ENCODE results near the gene QSOX1.

QSOX1 gene

DNA sequence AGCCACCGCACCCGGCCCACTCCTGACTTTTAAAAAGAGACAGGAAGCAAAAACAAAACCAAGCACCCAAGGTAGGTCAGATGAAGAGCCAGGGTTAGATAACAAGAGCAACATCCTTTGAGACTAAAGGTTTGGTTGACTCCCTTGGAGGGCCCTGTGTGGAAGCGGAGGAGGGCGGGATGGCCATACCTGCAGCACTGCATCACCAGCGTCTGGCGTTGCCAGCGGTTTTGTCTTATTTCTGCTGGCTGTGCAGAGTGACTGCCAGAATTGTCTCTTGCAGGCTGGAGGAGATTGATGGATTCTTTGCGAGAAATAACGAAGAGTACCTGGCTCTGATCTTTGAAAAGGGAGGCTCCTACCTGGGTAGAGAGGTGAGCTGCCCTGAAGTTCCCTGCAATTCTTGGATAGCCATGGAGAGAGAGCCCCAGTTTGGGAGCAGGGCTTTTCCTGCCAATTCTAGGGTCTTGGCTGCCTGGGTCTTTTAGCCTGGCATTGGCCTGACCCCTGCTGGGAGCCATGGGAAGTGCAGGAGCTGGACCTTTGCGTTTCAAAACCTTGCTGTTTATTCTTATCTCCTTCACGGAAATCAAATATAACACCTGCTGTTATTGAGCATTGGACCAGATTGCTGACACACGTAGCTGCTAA, 24.0 kb downstream of the QSOX1 start:
- Histone ChIP-seq H3K4me3 (ENCODE audit: low read length) (no peak overlapping the region), H3K79me2 (ENCODE audit: low read length) (no peaks in the 10 kb centered on the region), H3K27ac (ENCODE audit: low read length) (no peak overlapping the region), H3K36me3 (replicated peaks; ENCODE audit: low read depth, low read length) (no peaks in the 10 kb centered on the region), H3K4me1 (ENCODE audit: low read length) (no peaks in the 10 kb centered on the region), H4K20me1 (ENCODE audit: insufficient read depth, low read length) (no peaks in the 10 kb centered on the region), H3K27me3 (ENCODE audit: low read depth, low read length) (no peaks in the 10 kb centered on the region), H2AFZ (ENCODE audit: low read depth, low read length) (no peak overlapping the region), H3K9me3 (ENCODE audit: insufficient read depth, low read length) (no peaks in the 10 kb centered on the region), H3K4me2 (ENCODE audit: low read length) (no peak overlapping the region), H3K9ac (ENCODE audit: low read length) (no peak overlapping the region)
- TF ChIP-seq, protein P1, sequence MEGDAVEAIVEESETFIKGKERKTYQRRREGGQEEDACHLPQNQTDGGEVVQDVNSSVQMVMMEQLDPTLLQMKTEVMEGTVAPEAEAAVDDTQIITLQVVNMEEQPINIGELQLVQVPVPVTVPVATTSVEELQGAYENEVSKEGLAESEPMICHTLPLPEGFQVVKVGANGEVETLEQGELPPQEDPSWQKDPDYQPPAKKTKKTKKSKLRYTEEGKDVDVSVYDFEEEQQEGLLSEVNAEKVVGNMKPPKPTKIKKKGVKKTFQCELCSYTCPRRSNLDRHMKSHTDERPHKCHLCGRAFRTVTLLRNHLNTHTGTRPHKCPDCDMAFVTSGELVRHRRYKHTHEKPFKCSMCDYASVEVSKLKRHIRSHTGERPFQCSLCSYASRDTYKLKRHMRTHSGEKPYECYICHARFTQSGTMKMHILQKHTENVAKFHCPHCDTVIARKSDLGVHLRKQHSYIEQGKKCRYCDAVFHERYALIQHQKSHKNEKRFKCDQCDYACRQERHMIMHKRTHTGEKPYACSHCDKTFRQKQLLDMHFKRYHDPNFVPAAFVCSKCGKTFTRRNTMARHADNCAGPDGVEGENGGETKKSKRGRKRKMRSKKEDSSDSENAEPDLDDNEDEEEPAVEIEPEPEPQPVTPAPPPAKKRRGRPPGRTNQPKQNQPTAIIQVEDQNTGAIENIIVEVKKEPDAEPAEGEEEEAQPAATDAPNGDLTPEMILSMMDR (IDR thresholded peaks at IDR 0.05; ENCODE audit: low read depth, low read length), result peak; percentile 98
- TF ChIP-seq EZH2phosphoT487 (IDR thresholded peaks at IDR 0.05; ENCODE audit: low read depth), result no peak

DNA sequence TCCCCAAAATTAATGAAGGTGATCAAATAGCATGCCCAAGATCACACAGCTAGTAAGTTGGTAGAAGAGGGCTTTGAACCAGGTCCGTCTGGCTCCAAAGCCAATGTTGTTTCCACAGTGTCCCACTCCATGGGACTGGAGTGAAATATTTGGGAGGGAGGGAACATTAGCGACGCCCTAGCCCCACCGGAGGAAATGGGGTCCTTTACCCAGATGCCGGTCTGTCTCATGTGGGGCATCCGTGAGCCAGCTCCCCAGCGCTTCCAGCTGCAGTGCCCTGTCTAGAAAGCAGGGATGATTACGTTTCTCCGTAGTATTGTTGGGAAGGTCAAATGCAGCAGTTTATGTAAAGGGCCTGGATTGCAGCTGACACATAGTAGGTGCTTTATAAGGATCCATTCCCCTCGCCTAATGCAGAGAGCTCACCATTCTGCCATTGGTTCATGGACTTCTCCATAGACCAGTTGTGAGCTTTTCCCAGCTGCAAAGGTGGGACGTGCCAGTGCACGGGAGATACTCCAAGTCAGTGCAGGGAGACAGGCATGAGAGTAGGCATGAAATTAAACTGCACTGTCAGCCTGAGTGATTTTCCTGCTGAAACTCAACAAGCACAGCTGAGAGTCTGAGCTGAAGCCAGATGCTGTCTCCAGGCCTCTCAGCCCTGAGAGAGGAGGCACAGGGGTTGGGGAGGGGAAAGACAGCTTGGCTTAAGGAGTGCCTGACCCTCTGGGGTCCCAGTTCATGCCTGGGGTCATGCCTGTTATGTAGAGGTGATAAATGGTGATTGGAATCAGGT, 24.7 kb downstream of the QSOX1 start:
- H3K4me2 ChIP-seq (ENCODE audit: low read length), result no peak overlapping the region
- H3K36me3 ChIP-seq (replicated peaks; ENCODE audit: low read depth, low read length), result no peaks in the 10 kb centered on the region
- no peaks in the 10 kb centered on the region for H3K9me3 ChIP-seq (ENCODE audit: insufficient read depth, low read length)
- H3K9ac ChIP-seq (ENCODE audit: low read length), result no peak overlapping the region
- TF ChIP-seq, protein P1 (IDR thresholded peaks at IDR 0.05; ENCODE audit: low read depth, low read length), result no peak
- TF ChIP-seq EZH2phosphoT487 (IDR thresholded peaks at IDR 0.05; ENCODE audit: low read depth), result no peak
- no peak overlapping the region for H3K27ac ChIP-seq (ENCODE audit: low read length)
- H2AFZ ChIP-seq (ENCODE audit: low read depth, low read length), result no peak overlapping the region
- no peak overlapping the region for H3K4me3 ChIP-seq (ENCODE audit: low read length)
- no peaks in the 10 kb centered on the region for H4K20me1 ChIP-seq (ENCODE audit: insufficient read depth, low read length)
- no peaks in the 10 kb centered on the region for H3K79me2 ChIP-seq (ENCODE audit: low read length)
- no peaks in the 10 kb centered on the region for H3K4me1 ChIP-seq (ENCODE audit: low read length)
- H3K27me3 ChIP-seq (ENCODE audit: low read depth, low read length), result no peaks in the 10 kb centered on the region

DNA sequence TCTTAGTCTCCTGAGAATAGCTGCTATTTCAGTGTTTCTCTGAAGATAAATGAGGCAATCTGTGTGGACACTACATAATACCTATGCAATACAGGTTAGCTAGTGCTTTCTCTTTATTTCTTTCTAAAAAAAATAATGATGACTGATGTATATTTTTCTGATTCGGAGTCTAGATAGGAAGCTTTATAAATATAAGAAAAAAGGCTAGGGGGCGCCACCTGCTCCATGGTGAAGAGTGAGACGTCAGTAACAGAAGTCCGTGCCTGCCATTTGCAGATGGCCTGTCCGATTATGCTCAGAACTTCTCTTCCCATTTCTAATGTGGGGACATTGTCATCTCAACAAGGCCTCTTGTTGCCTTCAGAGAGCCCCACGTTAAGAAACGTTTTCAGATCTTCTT, 26.4 kb downstream of the QSOX1 start:
- Histone ChIP-seq H3K4me1 (ENCODE audit: low read length) (no peaks in the 10 kb centered on the region), H3K27ac (ENCODE audit: low read length) (no peak overlapping the region), H3K9ac (ENCODE audit: low read length) (no peak overlapping the region), H3K4me3 (ENCODE audit: low read length) (no peak overlapping the region), H2AFZ (ENCODE audit: low read depth, low read length) (no peak overlapping the region), H3K27me3 (ENCODE audit: low read depth, low read length) (no peaks in the 10 kb centered on the region), H3K36me3 (replicated peaks; ENCODE audit: low read depth, low read length) (no peaks in the 10 kb centered on the region), H3K79me2 (ENCODE audit: low read length) (no peaks in the 10 kb centered on the region), H4K20me1 (ENCODE audit: insufficient read depth, low read length) (no peaks in the 10 kb centered on the region), H3K4me2 (ENCODE audit: low read length) (no peak overlapping the region), H3K9me3 (ENCODE audit: insufficient read depth, low read length) (no peaks in the 10 kb centered on the region)
- TF ChIP-seq EZH2phosphoT487 (IDR thresholded peaks at IDR 0.05; ENCODE audit: low read depth), result no peak
- TF ChIP-seq, protein P1 (IDR thresholded peaks at IDR 0.05; ENCODE audit: low read depth, low read length), result peak; percentile 57

DNA sequence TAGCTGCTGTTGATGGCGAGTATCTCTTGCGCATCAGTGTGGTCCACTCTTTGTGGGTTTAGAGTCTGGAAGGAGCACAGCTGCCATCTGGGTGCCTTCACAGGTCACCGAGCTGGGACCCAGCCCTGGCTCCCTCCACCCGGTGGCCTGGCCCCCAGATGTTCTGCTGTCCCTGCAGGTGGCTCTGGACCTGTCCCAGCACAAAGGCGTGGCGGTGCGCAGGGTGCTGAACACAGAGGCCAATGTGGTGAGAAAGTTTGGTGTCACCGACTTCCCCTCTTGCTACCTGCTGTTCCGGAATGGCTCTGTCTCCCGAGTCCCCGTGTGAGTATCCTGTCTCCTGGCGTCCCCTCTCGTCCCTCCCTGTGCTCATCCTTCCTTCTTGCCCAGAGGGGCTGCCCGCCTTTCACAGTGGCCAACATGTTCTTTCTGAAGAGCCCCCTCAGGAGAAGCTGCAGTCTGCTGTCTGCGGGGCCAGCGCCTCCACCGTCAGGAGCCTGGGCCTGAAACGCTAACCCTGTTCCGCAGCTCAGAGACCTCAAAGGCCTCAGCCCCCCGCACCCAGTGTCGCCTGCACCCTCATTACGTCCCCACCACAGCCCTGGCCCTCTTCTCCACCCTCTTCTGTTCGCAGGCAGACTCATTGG, 27.4 kb downstream of the QSOX1 start:
- Histone ChIP-seq H3K27me3 (ENCODE audit: low read depth, low read length) (no peaks in the 10 kb centered on the region), H3K4me3 (ENCODE audit: low read length) (no peak overlapping the region), H4K20me1 (ENCODE audit: insufficient read depth, low read length) (no peaks in the 10 kb centered on the region), H3K79me2 (ENCODE audit: low read length) (no peaks in the 10 kb centered on the region), H3K9ac (ENCODE audit: low read length) (no peak overlapping the region), H3K36me3 (replicated peaks; ENCODE audit: low read depth, low read length) (no peaks in the 10 kb centered on the region), H3K4me2 (ENCODE audit: low read length) (no peak overlapping the region), H3K27ac (ENCODE audit: low read length) (no peak overlapping the region), H2AFZ (ENCODE audit: low read depth, low read length) (no peak overlapping the region), H3K4me1 (ENCODE audit: low read length) (no peaks in the 10 kb centered on the region), H3K9me3 (ENCODE audit: insufficient read depth, low read length) (no peaks in the 10 kb centered on the region)
- TF ChIP-seq EZH2phosphoT487 (IDR thresholded peaks at IDR 0.05; ENCODE audit: low read depth), result no peak
- TF ChIP-seq, protein P1 (IDR thresholded peaks at IDR 0.05; ENCODE audit: low read depth, low read length), result no peak

Data from OCI-LY3 (cell line).